Measurements from ENCODE around the gene ELMO2.

The ELMO2 gene

DNA sequence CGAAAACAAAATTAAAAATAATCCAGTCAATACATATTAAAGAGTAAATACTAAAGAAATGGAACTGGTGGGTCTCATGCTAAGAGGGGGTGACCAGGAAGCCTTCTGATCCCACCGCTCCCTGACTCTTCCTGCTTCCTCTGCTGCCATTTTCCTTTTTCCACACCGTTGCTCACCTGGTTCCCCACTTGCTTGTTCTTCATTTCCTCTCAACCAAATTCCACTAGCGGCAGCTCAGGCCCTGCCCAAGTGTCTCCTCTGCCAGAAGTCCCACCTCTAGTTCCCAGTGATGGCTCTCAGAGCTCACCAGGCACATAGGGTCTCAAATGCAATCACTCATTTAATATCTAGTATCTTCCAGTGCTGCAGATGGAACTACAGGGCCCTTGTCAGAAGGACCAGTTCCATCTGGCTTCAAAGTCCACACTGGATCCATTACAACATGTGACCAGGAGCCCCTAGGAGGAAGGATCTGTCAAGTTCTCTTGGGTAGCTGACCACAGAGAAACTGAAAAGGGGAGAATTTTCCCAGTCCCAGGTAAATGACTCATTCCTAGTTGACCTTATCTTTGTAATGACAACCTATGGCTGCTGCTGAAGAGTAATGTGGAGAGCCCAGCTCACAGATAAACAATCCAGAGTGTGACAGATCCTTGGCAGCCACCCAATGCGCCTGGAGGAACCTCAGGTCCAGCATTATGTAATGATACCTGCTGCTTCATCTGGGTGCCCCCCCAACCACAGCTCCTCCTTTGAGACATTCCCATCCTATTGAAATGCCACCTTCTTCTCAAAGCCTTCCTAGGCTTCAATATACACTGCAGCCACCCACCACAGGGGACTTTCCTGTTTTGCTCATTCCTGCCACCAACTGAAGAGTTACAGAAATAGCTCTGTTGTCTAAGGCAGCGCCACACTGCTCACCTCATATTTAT is 38.2 kb downstream of the ELMO2 start:
- peaks cover 82% of the 10 kb centered on the region for H3K4me1 ChIP-seq (ENCODE audit: low read depth, poor library complexity, severe bottlenecking)
- H3K79me2 ChIP-seq (ENCODE audit: insufficient read depth, low read depth), result peaks cover 8% of the 10 kb centered on the region
- peak overlapping the region; percentile 84 for H3K4me2 ChIP-seq
- no peaks in the 10 kb centered on the region for H4K20me1 ChIP-seq (ENCODE audit: insufficient read depth)
- H3K9ac ChIP-seq, result peak overlapping the region; percentile 56
- peak overlapping the region; percentile 97 for H3K27ac ChIP-seq
- H3K27me3 ChIP-seq (ENCODE audit: insufficient read depth, low read depth), result no peaks in the 10 kb centered on the region
- TF ChIP-seq, protein P1, sequence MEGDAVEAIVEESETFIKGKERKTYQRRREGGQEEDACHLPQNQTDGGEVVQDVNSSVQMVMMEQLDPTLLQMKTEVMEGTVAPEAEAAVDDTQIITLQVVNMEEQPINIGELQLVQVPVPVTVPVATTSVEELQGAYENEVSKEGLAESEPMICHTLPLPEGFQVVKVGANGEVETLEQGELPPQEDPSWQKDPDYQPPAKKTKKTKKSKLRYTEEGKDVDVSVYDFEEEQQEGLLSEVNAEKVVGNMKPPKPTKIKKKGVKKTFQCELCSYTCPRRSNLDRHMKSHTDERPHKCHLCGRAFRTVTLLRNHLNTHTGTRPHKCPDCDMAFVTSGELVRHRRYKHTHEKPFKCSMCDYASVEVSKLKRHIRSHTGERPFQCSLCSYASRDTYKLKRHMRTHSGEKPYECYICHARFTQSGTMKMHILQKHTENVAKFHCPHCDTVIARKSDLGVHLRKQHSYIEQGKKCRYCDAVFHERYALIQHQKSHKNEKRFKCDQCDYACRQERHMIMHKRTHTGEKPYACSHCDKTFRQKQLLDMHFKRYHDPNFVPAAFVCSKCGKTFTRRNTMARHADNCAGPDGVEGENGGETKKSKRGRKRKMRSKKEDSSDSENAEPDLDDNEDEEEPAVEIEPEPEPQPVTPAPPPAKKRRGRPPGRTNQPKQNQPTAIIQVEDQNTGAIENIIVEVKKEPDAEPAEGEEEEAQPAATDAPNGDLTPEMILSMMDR (conservative IDR thresholded peaks at IDR 0.05; ENCODE audit: low read depth, low read length), result peak; percentile 56; the same call in 1 of the 2 replicates
- no peak overlapping the region for H2AFZ ChIP-seq (ENCODE audit: low read depth)
- no peak overlapping the region for H3K4me3 ChIP-seq (IDR thresholded peaks at IDR 0.05; ENCODE audit: insufficient read depth, low read depth, low read length)
- peaks cover 19% of the 10 kb centered on the region; the same call in 1 of the 2 replicates for H3K36me3 ChIP-seq (ENCODE audit: insufficient read depth)

DNA sequence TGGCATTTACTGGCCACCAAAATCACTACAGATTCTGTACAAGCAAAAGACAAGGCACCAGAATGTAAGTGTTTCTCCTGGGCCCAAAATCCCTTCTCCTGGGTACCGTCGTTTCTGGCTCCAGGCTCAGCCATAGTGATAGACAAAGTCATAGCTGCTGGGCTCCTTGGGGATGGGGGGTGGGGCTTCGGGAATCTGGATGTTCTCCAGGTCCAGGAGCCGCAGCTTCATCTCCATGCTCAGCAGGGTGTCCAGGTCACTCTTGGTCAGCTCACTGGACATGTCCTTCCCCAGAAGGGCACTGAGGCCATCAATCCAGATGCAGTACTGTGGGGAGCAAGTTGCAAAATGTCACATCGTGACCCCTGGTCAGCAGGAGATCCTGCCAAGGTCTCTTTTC is 39.2 kb downstream of the ELMO2 start:
- peak overlapping the region; percentile 84 for H3K4me2 ChIP-seq
- H3K4me3 ChIP-seq (IDR thresholded peaks at IDR 0.05; ENCODE audit: insufficient read depth, low read depth, low read length), result no peak overlapping the region
- no peaks in the 10 kb centered on the region for H4K20me1 ChIP-seq (ENCODE audit: insufficient read depth)
- H3K4me1 ChIP-seq (ENCODE audit: low read depth, poor library complexity, severe bottlenecking), result peaks cover 92% of the 10 kb centered on the region
- no peaks in the 10 kb centered on the region for H3K27me3 ChIP-seq (ENCODE audit: insufficient read depth, low read depth)
- peaks cover 19% of the 10 kb centered on the region; the same call in 1 of the 2 replicates for H3K36me3 ChIP-seq (ENCODE audit: insufficient read depth)
- no peak overlapping the region for H2AFZ ChIP-seq (ENCODE audit: low read depth)
- peak overlapping the region; percentile 97; the same call in 1 of the 2 replicates for H3K27ac ChIP-seq
- H3K9ac ChIP-seq, result no peak overlapping the region; the same call in 1 of the 2 replicates
- TF ChIP-seq, protein P1 (conservative IDR thresholded peaks at IDR 0.05; ENCODE audit: low read depth, low read length), result no peak
- H3K79me2 ChIP-seq (ENCODE audit: insufficient read depth, low read depth), result peaks cover 18% of the 10 kb centered on the region

DNA sequence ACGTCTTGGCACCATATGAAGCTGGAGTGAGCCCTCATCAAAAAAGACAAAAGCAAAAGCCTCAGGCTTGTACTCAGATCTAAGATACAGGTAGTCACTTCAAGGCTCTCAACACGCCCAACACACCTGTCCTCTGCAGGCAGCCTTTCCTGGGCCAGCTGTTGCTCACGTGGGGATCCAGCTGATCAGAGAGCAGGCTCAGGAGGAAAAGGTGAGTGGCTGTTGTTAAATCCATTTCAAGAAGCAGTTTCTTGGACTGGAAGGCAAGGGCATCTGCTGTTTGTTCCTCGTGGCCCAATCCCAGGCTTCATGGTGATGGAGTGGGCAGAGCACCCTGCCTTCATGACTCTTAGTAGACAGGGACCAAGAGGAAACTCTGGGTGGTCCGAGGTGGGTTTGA is 39.6 kb downstream of the ELMO2 start:
- Histone ChIP-seq H3K4me3 (IDR thresholded peaks at IDR 0.05; ENCODE audit: insufficient read depth, low read depth, low read length) (no peak overlapping the region), H3K27ac (peak overlapping the region; percentile 97; the same call in 1 of the 2 replicates), H3K79me2 (ENCODE audit: insufficient read depth, low read depth) (peaks cover 22% of the 10 kb centered on the region), H3K9ac (no peak overlapping the region), H3K36me3 (ENCODE audit: insufficient read depth) (peaks cover 18% of the 10 kb centered on the region; the same call in 1 of the 2 replicates), H4K20me1 (ENCODE audit: insufficient read depth) (peaks cover 4% of the 10 kb centered on the region; the same call in 1 of the 2 replicates), H3K27me3 (ENCODE audit: insufficient read depth, low read depth) (no peaks in the 10 kb centered on the region), H3K4me2 (no peak overlapping the region; the same call in 1 of the 2 replicates), H3K4me1 (ENCODE audit: low read depth, poor library complexity, severe bottlenecking) (peaks cover 93% of the 10 kb centered on the region), H2AFZ (ENCODE audit: low read depth) (no peak overlapping the region)
- TF ChIP-seq, protein P1 (conservative IDR thresholded peaks at IDR 0.05; ENCODE audit: low read depth, low read length), result no peak

DNA sequence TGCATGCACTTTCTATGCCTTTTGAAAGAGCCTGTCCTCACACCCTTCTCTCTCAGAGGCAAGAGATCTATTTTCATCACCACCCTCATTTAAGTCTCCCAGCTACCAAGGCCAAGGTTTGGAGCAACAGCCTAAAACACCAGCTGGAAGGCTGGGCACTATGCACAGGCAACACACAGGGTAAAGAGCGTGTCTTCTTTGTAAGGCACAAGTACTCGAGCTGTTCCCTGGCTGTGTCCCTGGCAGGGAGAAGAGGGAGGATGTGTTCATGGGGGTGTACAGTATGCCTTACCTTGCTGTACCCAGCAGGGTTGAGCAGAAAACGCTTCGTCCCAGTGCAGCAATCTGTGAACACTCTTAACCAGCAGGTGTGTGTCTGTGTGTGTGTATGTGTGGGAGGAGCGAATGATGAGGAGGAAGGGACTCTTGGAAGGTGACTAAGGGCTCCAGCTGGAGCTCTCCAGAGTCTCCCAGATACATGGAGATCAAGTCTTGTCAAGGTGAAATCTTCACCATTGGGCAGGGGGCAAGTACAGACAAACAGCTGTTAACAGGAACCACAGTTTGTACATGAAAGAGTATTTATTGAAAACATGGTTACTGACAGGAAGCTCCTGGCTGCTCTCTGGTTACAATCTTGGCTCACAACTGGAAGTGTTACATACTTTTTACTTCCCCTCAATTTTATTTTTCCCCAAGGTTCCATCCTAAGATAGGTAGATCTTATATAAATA is 40.8 kb downstream of the ELMO2 start:
- TF ChIP-seq, protein P1 (conservative IDR thresholded peaks at IDR 0.05; ENCODE audit: low read depth, low read length), result no peak
- Histone ChIP-seq H3K4me3 (IDR thresholded peaks at IDR 0.05; ENCODE audit: insufficient read depth, low read depth, low read length) (no peak overlapping the region), H3K36me3 (ENCODE audit: insufficient read depth) (peaks cover 13% of the 10 kb centered on the region; the same call in 1 of the 2 replicates), H3K27me3 (ENCODE audit: insufficient read depth, low read depth) (no peaks in the 10 kb centered on the region), H2AFZ (ENCODE audit: low read depth) (no peak overlapping the region), H4K20me1 (ENCODE audit: insufficient read depth) (peaks cover 4% of the 10 kb centered on the region), H3K9ac (no peak overlapping the region), H3K4me1 (ENCODE audit: low read depth, poor library complexity, severe bottlenecking) (peaks cover 86% of the 10 kb centered on the region), H3K27ac (peak overlapping the region; percentile 97; the same call in 1 of the 2 replicates), H3K4me2 (no peak overlapping the region; the same call in 1 of the 2 replicates), H3K79me2 (ENCODE audit: insufficient read depth, low read depth) (peaks cover 33% of the 10 kb centered on the region)

Data from KMS-11 (cell line).